HEK293 (cell line): ENCODE data around the gene DUSP15.

Experiments used
- ATF2 ChIP-seq: fragments of 450-650 bp; formaldehyde crosslinking; IDR thresholded peaks from 2 replicates; pipeline ENCODE4 v1.5.1; 2016; ENCODE audit warnings: missing biosample characterization, missing genetic modification characterization, low read depth
- GLIS2 ChIP-seq: fragments of 450-650 bp; formaldehyde crosslinking; IDR thresholded peaks from 2 replicates; pipeline ENCODE4 v1.5.1; 2016; ENCODE audit warnings: missing biosample characterization, missing genetic modification characterization
- MEIS1 ChIP-seq: sonication (generic); formaldehyde crosslinking; IDR thresholded peaks from 2 replicates; pipeline ENCODE4 v1.8.1; 2022; ENCODE audit warnings: missing genetic modification reagents, mild to moderate bottlenecking, borderline replicate concordance
- MZF1 ChIP-seq: fragments of 450-650 bp; formaldehyde crosslinking; IDR thresholded peaks from 2 replicates; pipeline ENCODE4 v1.5.1; 2017; ENCODE audit warnings: missing biosample characterization, missing genetic modification characterization, borderline replicate concordance
- PATZ1 ChIP-seq: fragments of 450-650 bp; formaldehyde crosslinking; IDR thresholded peaks from 2 replicates; pipeline ENCODE4 v1.5.1; 2016; ENCODE audit warnings: missing biosample characterization, missing genetic modification characterization
- ZBTB10 ChIP-seq: fragments of 450-650 bp; formaldehyde crosslinking; IDR thresholded peaks from 2 replicates; pipeline ENCODE4 v1.5.1; 2016; ENCODE audit warnings: missing biosample characterization, missing genetic modification characterization
- ZBTB21 ChIP-seq: fragments of 450-650 bp; formaldehyde crosslinking; IDR thresholded peaks from 2 replicates; pipeline ENCODE4 v1.5.1; 2017; ENCODE audit warnings: missing biosample characterization, missing genetic modification characterization
- ZBTB44 ChIP-seq: fragments of 450-650 bp; IDR thresholded peaks from 2 replicates; pipeline ENCODE4 v1.5.1; 2018; ENCODE audit warnings: missing biosample characterization, mild to moderate bottlenecking, missing genetic modification characterization
- ZFP41 ChIP-seq: fragments of 450-650 bp; formaldehyde crosslinking; IDR thresholded peaks from 2 replicates; pipeline ENCODE4 v1.5.1; 2016; ENCODE audit warnings: missing biosample characterization, missing genetic modification characterization, borderline replicate concordance
- ZNF138 ChIP-seq: fragments of 450-650 bp; formaldehyde crosslinking; IDR thresholded peaks from 2 replicates; pipeline ENCODE4 v1.5.1; 2016; ENCODE audit warnings: missing biosample characterization, missing genetic modification characterization, borderline replicate concordance
- ZNF157 ChIP-seq: fragments of 450-650 bp; formaldehyde crosslinking; IDR thresholded peaks from 2 replicates; pipeline ENCODE4 v1.5.1; 2016; ENCODE audit warnings: missing biosample characterization, missing genetic modification characterization
- ZNF175 ChIP-seq: fragments of 450-650 bp; formaldehyde crosslinking; IDR thresholded peaks from 2 replicates; pipeline ENCODE4 v1.5.1; 2016; ENCODE audit warnings: missing biosample characterization, missing genetic modification characterization
- ZNF19 ChIP-seq: fragments of 450-650 bp; formaldehyde crosslinking; IDR thresholded peaks from 2 replicates; pipeline ENCODE4; 2016; ENCODE audit warnings: missing biosample characterization, missing genetic modification characterization, low read depth
- ZNF211 ChIP-seq: fragments of 450-650 bp; formaldehyde crosslinking; IDR thresholded peaks from 2 replicates; pipeline ENCODE4 v1.5.1; 2016; ENCODE audit warnings: low read depth, missing biosample characterization, missing genetic modification characterization
- ZNF24 ChIP-seq: fragments of 450-650 bp; formaldehyde crosslinking; IDR thresholded peaks from 2 replicates; pipeline ENCODE4 v1.5.1; 2016; ENCODE audit warnings: missing biosample characterization, missing genetic modification characterization
- ZNF26 ChIP-seq: fragments of 450-650 bp; formaldehyde crosslinking; IDR thresholded peaks from 2 replicates; pipeline ENCODE4 v1.5.1; 2016; ENCODE audit warnings: missing biosample characterization, missing genetic modification characterization
- ZNF311 ChIP-seq: fragments of 450-650 bp; formaldehyde crosslinking; IDR thresholded peaks from 2 replicates; pipeline ENCODE4 v1.5.1; 2017; ENCODE audit warnings: missing biosample characterization, missing genetic modification characterization, borderline replicate concordance
- ZNF341 ChIP-seq: fragments of 450-650 bp; formaldehyde crosslinking; IDR thresholded peaks from 2 replicates; pipeline ENCODE4; 2016; ENCODE audit warnings: low read depth, missing biosample characterization, missing genetic modification characterization
- ZNF473 ChIP-seq: fragments of 450-650 bp; formaldehyde crosslinking; IDR thresholded peaks from 2 replicates; pipeline ENCODE4 v1.5.1; 2017; ENCODE audit warnings: missing biosample characterization, missing genetic modification characterization
- ZNF585B ChIP-seq: fragments of 450-650 bp; formaldehyde crosslinking; IDR thresholded peaks from 2 replicates; pipeline ENCODE4 v1.5.1; 2016; ENCODE audit warnings: missing biosample characterization, missing genetic modification characterization
- ZNF626 ChIP-seq: fragments of 450-650 bp; sonication (Bioruptor Pico); formaldehyde crosslinking; IDR thresholded peaks from 2 replicates; pipeline ENCODE4 v1.5.1; 2018; ENCODE audit warnings: missing biosample characterization, missing genetic modification characterization, inconsistent platforms
- ZNF837 ChIP-seq: fragments of 450-650 bp; formaldehyde crosslinking; IDR thresholded peaks from 2 replicates; pipeline ENCODE4 v1.5.1; 2016; ENCODE audit warnings: missing biosample characterization, missing genetic modification characterization
- TF ChIP-seq, protein P1 (sequence below): fragments of 450-650 bp; formaldehyde crosslinking; IDR thresholded peaks from 2 replicates; pipeline ENCODE4 v1.5.1; 2016; ENCODE audit warnings: missing biosample characterization, missing genetic modification characterization
- TF ChIP-seq, protein P2 (sequence below): fragments of 450-650 bp; formaldehyde crosslinking; IDR thresholded peaks from 2 replicates; pipeline ENCODE4 v1.5.1; 2016; ENCODE audit warnings: missing biosample characterization, missing genetic modification characterization

Gene DUSP15

GRCh38 chr20:31811796-31812728 is 58.3 kb downstream of the DUSP15 start (continued):
- no peak for TF ChIP-seq ZNF837 (tag by site-specific recombination)
- TF ChIP-seq ZNF138 (tag by site-specific recombination): no peak
- no peak for TF ChIP-seq ZNF175 (tag by site-specific recombination)
- TF ChIP-seq PATZ1 (tag by site-specific recombination): no peak
- no peak for TF ChIP-seq ZNF24
- no peak for TF ChIP-seq ZBTB44 (tag by site-specific recombination)
- no peak for TF ChIP-seq ZNF26 (tag by site-specific recombination)
- no peak for TF ChIP-seq ZNF211
- TF ChIP-seq, protein P1, sequence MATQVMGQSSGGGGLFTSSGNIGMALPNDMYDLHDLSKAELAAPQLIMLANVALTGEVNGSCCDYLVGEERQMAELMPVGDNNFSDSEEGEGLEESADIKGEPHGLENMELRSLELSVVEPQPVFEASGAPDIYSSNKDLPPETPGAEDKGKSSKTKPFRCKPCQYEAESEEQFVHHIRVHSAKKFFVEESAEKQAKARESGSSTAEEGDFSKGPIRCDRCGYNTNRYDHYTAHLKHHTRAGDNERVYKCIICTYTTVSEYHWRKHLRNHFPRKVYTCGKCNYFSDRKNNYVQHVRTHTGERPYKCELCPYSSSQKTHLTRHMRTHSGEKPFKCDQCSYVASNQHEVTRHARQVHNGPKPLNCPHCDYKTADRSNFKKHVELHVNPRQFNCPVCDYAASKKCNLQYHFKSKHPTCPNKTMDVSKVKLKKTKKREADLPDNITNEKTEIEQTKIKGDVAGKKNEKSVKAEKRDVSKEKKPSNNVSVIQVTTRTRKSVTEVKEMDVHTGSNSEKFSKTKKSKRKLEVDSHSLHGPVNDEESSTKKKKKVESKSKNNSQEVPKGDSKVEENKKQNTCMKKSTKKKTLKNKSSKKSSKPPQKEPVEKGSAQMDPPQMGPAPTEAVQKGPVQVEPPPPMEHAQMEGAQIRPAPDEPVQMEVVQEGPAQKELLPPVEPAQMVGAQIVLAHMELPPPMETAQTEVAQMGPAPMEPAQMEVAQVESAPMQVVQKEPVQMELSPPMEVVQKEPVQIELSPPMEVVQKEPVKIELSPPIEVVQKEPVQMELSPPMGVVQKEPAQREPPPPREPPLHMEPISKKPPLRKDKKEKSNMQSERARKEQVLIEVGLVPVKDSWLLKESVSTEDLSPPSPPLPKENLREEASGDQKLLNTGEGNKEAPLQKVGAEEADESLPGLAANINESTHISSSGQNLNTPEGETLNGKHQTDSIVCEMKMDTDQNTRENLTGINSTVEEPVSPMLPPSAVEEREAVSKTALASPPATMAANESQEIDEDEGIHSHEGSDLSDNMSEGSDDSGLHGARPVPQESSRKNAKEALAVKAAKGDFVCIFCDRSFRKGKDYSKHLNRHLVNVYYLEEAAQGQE: no peak
- TF ChIP-seq ZNF157 (tag by site-specific recombination): no peak
- TF ChIP-seq ZNF341 (tag by site-specific recombination): peak; percentile 64
- no peak for TF ChIP-seq ZNF585B
- no peak for TF ChIP-seq ZBTB10 (tag by site-specific recombination)
- TF ChIP-seq ATF2 (tag by site-specific recombination): peak; percentile 90
- TF ChIP-seq ZBTB21 (tag by site-specific recombination): 0 out of 2 replicates have a peak, but pooled peaks have one; percentile 36
- no peak for TF ChIP-seq ZFP41 (tag by site-specific recombination)
- no peak for TF ChIP-seq ZNF311
- TF ChIP-seq ZNF473 (tag by site-specific recombination): no peak
- TF ChIP-seq MZF1: no peak
- no peak for TF ChIP-seq MEIS1 (CRISPR knock-in tag)
- no peak for TF ChIP-seq GLIS2
- TF ChIP-seq ZNF626 (tag by site-specific recombination): no peak
- TF ChIP-seq, protein P2, sequence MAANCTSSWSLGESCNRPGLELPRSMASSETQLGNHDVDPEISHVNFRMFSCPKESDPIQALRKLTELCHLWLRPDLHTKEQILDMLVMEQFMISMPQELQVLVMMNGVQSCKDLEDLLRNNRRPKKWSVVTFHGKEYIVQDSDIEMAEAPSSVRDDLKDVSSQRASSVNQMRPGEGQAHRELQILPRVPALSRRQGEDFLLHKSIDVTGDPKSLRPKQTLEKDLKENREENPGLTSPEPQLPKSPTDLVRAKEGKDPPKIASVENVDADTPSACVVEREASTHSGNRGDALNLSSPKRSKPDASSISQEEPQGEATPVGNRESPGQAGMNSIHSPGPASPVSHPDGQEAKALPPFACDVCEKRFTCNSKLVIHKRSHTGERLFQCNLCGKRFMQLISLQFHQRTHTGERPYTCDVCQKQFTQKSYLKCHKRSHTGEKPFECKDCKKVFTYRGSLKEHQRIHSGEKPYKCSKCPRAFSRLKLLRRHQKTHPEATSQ (tag by site-specific recombination): no peak
- TF ChIP-seq ZNF19 (tag by site-specific recombination): no peak
